Lower leg skin (tissue), 4 donors: ENCODE results near the gene CAMTA2. TPM values are rescaled to one million over a fixed set of nuclear protein-coding genes. Genes with fewer than 3 reads are reported as not detected.
"Not testable (repeated sequence)": the region's sequence is repeated elsewhere in the genome, so short reads cannot be mapped to it uniquely, and the experiment has no call there.

ENCODE experiments used
- DNase-seq, 2 donors: peaks; one replicate each; pipeline ENCODE4 v3.0.0-alpha.2; 2019; ENCODE audit warnings: low spot score in 2 of 2
- H3K4me3 ChIP-seq: fragments of 200-600 bp; sonication (generic); 2 replicates; pipeline ENCODE4 v1.5.1; 2017; ENCODE audit warnings: mild to moderate bottlenecking, low read depth; ENCODE audit not compliant: poor library complexity, severe bottlenecking
- POLR2A ChIP-seq, 2 donors: fragments of 450-650 bp; IDR thresholded peaks; one replicate each; pipeline ENCODE4 v1.6.1; 2016 to 2017; ENCODE audit warnings: antibody characterized with exemption in 2 of 2, mild to moderate bottlenecking in 1 of 2, moderate library complexity in 1 of 2
- WGBS, 2 donors: methylation state at CpG; one replicate each; pipeline ENCODE4 v1.1.5; 2018; 5-methylcytosine and 5-hydroxymethylcytosine counted together
- intact Hi-C: fragments of 100-400 bp; cut with DNase I; formaldehyde crosslinking; loops from one replicate; pipeline ENCODE4 v1.15.0; 2023; ENCODE audit warnings: low total_unique reads
- total RNA-seq, 4 donors: library from RNA; depleted of rRNA; stranded (reverse); fragments of >200 nt; gene quantifications; one replicate each; pipeline ENCODE4 v1.1.0, GENCODE V29; 2016
- TF ChIP-seq, protein P1 (sequence below), 3 donors: fragments of 450-650 bp; IDR thresholded peaks; one replicate each; pipeline ENCODE4 v1.5.1; 2016; ENCODE audit warnings: antibody characterized with exemption in 3 of 3, mild to moderate bottlenecking in 3 of 3, moderate library complexity in 2 of 3

CAMTA2 gene
- total RNA-seq, 4 donors from 2014 or later: 21.7 to 35.3 (median 30.6) TPM

DNA sequence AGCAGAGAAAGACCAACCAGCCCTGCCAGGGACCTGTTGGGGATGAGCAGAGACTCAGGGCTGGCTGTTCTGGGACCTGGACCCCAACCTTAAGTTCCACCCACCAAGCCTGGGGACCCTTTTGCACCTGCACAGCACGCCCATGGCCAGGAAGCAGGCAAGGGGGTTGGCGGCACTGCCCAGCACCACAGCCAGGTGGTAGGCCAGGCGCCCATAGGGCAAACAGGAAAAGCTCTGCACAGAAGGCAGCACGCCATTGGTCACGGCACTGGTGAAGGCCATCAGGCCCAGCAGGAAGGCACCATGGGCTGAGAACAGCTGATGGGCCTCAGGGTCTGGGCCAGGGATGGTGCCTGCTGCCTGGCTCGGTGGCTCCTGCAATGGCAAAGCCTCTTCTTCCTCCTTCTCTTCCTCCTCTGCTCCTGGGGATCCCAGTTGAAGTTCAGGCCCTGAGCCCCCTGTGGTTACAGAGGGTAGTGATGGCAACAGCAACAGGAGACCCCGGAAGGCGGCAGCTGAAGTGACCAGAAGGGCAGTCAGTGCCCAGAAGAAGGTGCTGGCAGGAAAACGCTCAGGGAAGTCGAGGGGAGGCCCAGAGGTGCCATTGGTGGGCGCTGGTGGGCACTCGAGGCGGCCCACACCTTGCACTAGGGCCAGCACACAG, 46.0 kb upstream of the CAMTA2 start:
- DNase-seq: no peak
- intact Hi-C loops: no loop called here
- WGBS, 2 donors: 79 to 80% methylated on average over 10 to 13 of the region's 13 CpGs
- H3K4me3 ChIP-seq: no peak overlapping the region
- TF ChIP-seq, protein P1, sequence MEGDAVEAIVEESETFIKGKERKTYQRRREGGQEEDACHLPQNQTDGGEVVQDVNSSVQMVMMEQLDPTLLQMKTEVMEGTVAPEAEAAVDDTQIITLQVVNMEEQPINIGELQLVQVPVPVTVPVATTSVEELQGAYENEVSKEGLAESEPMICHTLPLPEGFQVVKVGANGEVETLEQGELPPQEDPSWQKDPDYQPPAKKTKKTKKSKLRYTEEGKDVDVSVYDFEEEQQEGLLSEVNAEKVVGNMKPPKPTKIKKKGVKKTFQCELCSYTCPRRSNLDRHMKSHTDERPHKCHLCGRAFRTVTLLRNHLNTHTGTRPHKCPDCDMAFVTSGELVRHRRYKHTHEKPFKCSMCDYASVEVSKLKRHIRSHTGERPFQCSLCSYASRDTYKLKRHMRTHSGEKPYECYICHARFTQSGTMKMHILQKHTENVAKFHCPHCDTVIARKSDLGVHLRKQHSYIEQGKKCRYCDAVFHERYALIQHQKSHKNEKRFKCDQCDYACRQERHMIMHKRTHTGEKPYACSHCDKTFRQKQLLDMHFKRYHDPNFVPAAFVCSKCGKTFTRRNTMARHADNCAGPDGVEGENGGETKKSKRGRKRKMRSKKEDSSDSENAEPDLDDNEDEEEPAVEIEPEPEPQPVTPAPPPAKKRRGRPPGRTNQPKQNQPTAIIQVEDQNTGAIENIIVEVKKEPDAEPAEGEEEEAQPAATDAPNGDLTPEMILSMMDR (IDR thresholded peaks at IDR 0.05): no peak
- no peak for TF ChIP-seq POLR2A (IDR thresholded peaks at IDR 0.05)

DNA sequence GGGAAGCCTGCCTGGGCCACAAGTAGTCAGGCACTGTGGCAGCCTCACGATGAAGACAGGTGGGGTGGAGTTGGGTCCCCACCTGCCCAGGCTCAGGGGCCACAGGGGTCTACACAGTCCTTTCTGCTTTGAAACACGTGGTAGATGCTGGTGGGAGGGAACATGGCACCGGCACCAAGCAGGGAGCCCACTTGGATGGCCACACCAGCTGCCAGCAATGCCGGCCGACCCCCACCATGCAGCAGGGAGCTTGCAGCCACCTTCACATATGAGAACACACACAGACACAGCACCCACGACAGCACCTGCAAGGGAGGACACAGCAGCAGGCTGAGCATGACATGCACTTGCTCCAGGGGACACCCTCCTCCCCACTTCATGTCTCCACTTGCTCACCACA, 45.4 kb upstream of the CAMTA2 start:
- intact Hi-C loops: no loop called here
- DNase-seq: no peak
- no peak for TF ChIP-seq POLR2A (IDR thresholded peaks at IDR 0.05)
- TF ChIP-seq, protein P1 (IDR thresholded peaks at IDR 0.05): no peak
- 81 to 86% methylated on average over 3 to 5 of the region's 6 CpGs for WGBS, 2 donors
- H3K4me3 ChIP-seq: no peak overlapping the region

DNA sequence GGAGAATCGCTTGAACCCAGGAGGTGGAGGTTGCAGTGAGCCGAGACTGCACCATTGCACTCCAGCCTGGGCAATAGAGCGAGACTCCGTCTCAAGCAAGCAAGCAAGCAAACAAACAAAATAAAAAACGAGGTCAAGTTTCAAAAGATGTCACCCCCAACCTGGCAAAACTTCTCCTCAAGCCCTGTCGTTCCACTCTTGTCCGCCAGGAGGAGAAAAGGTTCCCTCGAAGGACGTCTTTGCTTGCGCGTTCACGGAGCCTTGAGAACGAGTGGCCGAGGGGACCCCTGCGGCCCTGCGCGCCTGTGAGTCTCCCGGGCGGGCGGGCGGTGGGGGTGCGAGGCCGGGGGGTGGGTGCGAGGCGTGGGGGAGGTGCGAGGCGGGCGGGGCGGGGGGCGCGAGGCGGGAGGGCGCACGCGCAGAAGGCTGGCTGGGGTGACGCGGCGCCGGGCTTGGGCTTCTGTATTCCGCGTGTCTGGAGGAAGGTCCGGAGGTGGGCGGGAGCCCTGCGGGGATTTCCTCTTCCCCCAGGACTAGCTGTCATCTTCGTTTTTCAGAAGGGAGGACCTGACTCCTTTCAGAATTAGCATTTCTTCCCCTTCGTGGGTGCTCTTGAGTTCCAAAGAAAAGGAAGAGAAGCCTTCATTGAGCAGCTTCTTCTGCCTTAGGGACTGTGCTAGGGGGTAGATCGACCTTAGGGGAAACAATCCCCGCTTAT, 44.0 kb upstream of the CAMTA2 start:
- 3 to 5% methylated on average over 26 to 44 of the region's 48 CpGs for WGBS, 2 donors
- peak; percentile 76 to 95 for DNase-seq
- intact Hi-C loops: no loop called here

GRCh38 chr17:5030168-5030567, 42.7 kb upstream of the CAMTA2 start:
- DNase-seq, H3K4me3 ChIP-seq, intact Hi-C loops: not testable (repeated sequence)
- 85 to 95% methylated on average over 2 of the region's 2 CpGs for WGBS, 2 donors

More for the DNA sequence above, 44.0 kb upstream of the CAMTA2 start:
- TF ChIP-seq, protein P1 (IDR thresholded peaks at IDR 0.05): peak in 1 of 3 donors; percentile 28
- no peak for TF ChIP-seq POLR2A (IDR thresholded peaks at IDR 0.05)
- H3K4me3 ChIP-seq: no peak overlapping the region

- H3K4me3 ChIP-seq: no peak overlapping the region
- TF ChIP-seq, protein P1 (IDR thresholded peaks at IDR 0.05): no peak
- no peak for TF ChIP-seq POLR2A (IDR thresholded peaks at IDR 0.05)
- no peak for DNase-seq
- intact Hi-C loops: no loop called here
- 78 to 84% methylated on average over 5 of the region's 5 CpGs for WGBS, 2 donors
These were observed 40.4 kb upstream of the CAMTA2 start for GRCh38 chr17:5027916-5028315.

- no peak for DNase-seq
- TF ChIP-seq, protein P1 (IDR thresholded peaks at IDR 0.05): no peak
- TF ChIP-seq POLR2A (IDR thresholded peaks at IDR 0.05): no peak
- H3K4me3 ChIP-seq: no peak overlapping the region
- intact Hi-C loops: no loop called here
- WGBS, 2 donors: 87 to 88% methylated on average over 6 of the region's 6 CpGs
These were observed 39.8 kb upstream of the CAMTA2 start for GRCh38 chr17:5027299-5027698.
